ENCODE measurements around the gene ARSB.

ARSB gene

DNA sequence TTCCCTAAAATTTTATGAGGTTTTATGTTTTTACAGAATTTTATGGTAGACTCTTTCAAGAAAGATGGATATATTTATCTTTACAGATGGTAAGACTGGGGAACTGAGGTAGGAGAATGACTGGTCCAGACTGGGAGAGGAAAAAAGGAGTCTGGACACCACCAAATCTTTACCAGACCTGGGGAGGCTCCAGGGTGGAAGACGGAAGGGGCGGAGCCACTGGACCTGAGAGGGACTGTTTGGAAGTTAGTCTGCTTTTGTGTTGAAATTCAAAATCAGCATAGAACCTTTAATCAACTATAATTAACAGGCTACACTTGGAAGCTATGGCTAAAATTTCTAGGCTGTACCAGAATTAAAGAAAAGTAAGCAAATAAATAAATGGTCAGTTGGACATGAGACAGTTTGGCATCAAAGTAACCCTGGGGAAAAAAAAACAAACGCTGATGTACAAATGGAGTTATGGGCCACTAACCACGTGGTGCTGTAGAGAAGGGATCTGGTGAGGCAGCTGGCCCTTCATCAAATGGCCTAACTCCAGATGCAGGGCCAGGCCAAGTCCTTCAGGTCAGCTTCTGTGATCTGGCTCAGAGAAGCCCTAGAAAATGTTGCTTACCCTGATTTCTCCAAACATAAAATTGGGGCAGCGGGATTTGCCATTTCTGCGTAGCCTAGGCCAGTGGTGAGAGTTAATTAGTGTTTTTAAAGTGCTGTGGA, 155.1 kb downstream of the ARSB start:
- no peak for DNase-seq

DNA sequence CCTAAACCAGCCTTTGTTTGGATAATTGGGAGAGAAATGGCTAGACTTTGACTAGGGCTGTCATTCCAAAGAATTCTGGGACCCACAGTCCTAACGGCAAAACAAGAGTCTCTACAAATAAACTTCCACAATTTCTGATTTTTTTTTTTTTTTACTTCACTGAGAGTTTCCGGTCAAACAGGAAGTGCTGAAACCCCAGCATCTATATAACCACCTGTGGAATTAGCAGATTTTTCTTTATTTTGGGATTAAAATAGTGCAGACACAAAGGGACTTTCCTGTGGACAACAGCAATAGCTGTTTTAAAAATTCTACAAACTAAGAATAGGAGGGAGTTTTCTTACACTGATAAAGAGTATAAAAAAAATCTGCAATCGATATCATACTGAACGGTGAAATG, 157.4 kb downstream of the ARSB start:
- no peak for DNase-seq

DNA sequence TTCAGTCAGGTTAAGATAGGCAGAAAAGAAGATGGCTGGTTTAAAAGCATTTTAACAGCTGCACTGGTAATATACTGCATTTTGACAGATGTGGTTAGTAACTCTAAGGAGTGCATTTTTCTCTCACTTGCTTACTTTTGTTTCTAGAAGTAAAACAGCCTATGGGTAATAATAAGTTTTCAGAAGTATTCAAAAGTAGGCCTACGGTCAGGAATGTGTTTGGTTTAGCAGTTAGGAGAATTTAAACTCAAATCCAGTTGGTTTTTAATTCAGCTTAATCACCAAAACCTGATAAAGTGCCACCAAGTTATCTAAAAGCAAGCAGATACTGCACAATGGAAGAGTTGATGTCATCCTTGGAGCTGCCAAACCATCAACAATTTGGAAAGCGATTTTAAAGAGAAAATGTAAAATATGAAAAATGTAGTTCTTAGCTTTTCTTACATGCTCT, 160.3 kb downstream of the ARSB start:
- no peak for DNase-seq

DNA sequence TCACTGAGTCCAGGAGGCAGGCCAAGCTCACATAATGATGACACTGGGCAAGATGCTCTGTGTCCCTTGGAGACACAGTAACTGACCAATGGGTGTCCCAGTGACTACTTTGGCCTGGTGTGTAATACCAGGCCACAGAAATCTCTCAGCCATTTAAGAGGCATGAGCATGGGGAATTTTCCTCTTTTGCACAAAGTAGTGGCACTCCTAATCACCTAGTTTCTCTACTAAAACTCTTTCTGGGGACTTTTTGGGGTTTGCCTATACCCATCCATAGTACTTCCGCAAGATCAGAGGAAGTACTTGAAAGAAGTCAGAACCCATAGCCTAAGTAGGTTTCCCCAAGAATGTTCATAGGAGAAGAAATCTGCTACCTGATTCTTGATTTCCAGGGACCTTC, 161.9 kb downstream of the ARSB start:
- no peak for DNase-seq

DNA sequence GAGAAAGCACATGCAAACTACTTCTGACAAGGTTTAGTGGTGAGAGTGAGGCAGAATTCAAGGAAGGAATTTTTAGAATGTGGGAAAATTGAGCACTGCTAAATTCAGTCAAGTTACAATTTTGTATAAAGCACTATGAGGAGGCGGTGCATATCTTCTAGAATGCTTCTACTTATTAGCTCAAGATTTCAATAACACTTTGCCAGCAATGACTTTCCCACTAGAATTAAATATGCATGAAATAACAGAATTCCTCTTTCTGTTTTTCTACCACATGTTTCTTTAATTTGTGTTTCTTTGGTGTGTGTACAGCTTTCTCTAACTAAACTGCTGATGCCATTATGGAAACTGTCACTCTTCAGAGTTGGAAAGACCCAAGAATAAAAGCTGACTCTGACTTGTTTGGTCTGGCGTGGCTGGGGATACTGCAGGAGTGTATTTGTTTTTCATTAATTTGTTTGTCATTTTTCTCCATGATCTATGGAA, 163.5 kb downstream of the ARSB start:
- no peak for DNase-seq

DNA sequence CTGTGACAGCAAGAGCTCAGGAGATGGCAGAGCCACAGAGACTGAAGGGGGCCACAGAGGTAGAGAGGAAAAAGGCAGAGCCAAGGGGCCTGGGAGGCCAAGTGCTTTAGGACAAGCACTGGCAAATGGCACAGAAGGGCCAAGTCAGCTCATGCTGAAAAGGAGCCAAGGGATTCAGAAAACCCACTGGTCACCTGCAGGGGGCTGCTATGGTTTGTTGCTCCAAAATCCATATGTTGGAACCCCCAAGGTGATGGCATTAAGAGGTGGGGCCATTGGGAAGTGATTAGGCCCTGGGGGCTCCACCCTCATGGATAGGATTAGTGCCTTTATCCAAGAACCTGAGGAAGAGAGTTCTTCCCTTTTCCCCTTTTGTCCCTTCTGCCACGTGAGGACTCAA, 165.4 kb downstream of the ARSB start:
- DNase-seq, result no peak

DNA sequence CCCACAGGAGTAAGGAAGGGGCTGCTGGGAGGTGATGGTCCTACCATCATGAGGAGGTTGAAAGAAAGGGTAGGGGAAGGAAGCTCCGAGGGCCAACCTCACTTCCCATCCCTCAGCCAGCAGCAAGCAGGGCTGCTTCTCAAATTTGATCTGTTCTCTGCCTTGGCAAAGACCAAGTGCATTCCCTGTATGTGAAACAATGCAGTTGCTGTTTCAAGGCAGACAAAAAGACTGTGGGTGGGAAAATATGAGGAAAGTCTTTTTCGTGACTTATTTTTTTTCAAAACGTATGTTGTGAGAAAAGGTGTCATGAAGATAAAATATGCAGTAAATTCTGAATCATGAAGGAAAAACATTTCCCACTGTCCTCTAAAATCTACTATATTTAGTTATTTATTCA, 165.9 kb downstream of the ARSB start:
- no peak for DNase-seq

DNA sequence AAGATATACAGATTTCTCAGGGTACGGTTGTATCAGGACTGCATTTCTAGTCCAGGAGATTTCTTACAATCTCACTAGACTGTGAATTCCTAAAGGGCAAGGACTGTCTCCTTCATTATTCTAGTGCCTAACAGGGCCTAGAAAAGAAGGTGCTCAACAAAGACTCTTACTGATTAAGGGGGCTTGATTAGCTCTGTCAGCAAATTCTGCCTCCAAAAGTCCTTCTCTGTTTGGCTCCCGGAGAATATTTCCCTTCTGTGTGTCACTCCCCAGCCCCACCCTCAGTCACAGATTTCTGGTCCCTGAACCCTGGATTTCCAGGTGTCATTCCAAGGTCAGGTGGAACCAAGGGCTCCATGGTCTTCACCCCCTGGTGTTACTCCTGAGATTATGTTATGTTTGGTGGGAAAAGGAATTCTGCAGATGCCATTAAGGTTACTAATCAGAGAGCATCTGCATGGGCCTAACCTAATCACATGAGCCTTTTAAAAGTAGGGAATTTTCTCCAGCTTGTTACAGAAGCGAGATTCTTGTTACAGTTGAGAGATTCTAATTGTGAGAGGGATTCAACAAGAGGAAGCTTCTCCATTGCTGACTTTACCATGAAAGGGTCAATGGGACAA, 168.9 kb downstream of the ARSB start:
- DNase-seq, result no peak

DNA sequence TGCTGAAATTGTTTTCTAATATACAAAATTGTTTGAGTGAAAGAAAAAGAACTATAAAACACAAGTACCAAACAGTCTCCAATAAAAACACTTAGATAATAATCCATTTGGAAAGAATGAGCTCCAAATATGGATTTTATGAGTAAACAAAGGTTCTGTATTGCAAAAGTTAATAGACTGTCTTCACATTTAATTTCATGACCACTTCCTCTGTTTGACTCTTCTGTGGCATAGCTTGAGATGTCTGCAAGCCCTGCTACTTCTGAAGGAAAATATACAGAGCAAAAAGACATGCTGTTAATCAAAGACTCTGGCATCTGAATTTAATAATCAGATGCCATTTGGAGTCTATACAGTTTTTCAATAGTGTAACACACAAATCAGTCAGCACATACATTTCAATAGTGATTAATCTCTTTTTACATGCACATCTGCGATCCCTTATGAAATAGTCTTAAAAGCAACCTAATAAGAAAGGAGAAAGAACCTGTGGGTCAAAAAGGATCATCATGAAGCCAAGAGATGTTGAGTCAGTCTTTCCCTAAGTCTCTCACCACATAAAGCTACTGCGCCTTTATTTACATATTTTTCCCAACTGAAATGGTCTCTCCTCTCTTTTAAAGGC, 171.1 kb downstream of the ARSB start:
- DNase-seq, result no peak

DNA sequence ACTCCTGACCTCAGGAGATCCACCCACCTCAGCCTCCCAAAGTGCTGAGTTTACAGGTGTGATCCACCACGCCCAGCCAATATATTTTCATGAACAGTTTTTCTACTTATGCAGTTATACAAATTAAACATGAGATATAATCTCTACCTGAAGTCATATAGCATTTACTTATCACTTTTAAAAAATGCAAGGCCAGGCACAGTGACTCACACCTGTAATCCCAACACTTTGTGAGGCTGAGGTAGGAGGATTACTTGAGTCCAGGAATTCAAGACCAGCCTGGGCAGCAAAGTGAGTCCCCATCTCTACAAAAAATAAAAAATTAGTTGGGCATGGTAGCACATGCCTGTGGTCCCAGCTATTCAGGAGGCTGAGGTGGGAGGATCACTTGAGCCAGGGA, 171.8 kb downstream of the ARSB start:
- no peak for DNase-seq

DNA sequence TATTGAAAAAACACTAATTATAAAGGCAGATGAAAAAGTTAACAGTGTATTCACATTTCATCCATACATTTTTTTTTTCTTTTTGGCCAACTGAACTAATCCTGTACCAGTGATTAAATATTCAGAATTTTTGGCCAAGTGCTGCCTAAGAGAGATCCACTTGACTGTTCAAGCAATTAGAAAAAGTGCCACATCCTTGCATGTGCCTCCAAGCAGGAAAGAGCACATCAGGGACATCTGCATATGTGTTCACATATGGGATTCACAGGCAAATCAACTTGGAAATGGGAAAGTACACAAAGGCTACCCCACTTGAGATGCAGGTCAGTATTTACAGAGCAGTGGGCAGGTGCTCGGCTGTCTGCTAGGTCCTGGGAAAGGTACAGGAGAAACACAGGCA, 173.2 kb downstream of the ARSB start:
- no peak for DNase-seq

DNA sequence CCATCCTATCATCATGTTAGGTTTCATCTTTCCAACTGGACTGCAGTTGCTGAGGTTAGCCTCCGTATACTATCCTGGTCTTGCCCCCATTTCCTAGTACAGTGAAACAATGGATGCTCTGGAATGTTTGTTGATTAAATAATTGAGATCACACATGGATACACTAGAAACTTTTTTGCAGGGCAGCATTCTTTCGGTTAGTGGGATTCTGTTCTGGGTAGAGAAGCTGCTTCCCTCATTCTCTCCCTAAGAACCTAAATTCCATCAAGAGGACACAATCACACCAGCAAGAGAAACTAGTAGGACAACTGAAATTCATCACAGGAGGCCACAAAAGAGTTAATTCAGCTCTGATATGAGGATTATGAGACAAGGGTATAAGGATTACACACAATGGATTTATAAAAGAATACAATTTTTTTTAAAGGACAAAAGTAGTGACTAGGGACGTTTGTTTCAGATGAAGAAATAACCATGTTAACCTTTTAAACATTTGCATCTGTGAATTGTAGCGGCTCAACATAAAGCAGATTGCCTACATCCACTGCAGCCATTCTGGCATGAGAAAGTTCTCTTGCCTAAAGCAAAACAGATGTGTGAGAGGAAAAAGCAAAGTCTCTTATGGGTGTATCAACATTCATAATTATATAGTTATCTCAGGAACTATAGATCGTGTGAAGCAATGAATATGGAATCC, 173.8 kb downstream of the ARSB start:
- no peak for DNase-seq

DNA sequence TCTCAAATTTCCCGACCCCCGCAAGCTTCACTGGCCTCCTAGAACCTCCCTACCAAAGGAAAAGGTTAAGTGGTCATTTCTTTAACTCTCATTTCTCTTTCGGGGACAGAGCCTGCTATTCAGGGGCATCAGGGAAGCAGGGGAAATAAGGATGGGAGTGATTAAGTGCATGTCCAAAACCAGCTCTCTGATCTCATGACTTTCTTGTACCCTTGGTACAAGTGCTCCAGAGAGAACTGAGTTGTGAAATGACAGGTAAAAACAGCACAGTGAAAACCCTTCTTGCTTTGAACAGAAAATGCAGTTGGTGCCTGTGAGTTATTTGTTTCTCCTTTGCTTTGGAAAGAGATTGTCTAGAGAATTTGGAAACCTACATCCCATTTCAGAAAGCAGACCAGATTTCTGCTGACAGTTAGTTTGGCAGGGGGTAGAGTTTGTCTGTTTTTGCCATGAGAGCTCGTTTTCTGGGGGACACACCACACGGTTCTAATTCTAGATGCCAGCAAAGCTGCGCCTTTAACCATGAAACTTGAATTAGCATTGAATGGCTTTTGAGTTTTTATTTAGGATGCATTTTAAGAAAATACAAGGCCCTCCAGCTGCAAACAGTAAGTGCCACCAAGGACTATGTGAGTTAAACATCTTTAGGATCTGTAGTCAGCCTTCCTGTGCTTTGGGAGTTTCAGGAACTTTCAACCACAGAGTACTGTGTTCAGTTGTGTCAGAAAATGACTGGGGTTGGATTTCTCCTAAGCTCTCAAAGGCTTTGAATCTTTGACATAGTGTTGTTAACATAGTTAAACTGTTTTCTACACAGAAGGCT, 174.8 kb downstream of the ARSB start:
- no peak for DNase-seq

DNA sequence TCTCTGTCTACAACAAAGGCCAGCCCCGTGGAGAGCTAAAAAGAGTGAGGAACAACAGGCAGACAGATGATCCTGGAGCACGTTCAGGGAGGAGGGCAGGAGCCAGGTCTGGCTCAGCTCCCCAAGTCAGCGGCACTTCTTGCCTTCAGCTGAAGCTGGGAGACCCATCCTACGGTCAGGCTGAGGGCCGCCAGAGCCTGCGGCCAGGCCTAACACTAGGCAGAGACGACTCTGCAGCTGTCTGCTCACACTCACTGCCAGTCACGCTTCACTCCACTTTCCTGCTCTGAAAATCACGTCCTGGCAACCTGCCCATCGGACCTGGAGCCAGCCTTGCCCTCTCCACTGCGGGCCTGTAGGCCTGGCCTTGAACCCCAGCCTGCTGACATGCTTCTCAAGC, 175.7 kb downstream of the ARSB start:
- no peak for DNase-seq

DNA sequence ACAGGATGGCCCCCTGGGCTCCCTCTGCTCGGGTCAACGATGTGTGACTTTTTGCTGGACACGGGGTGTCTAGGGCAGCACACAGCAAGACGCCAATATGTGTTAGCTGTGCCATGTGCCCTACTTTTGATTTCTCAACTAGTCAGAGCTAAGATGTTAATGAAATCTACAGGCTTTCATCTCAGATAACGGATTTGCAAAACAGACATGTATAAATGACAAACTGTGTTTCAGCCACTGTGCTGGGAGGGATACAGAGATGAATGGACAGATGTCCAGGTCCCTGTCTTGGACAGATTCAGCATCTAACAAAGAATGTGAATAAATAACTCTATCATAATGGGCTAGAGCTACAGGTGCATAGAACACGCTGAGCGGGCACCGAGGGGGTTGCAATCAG, 176.3 kb downstream of the ARSB start:
- DNase-seq, result no peak

DNA sequence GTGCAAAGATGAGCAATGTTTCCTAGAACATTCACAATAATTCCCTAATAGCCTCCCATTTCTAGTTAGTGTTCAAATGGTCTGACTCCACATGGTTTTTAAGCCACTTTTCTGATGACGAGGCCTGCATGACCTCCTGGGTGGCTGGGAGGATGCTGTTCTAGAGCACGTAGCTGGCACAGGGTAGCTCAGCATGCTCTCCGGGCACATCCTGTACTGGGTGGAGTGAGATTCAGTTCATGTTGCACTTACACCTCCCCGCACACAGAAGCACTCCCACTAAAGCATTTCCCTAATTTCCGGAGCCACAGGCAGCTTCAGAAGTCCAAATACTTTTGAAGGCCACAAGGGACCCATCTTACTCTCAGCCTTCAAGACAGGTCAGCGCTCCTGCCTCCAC, 176.7 kb downstream of the ARSB start:
- DNase-seq, result no peak

DNA sequence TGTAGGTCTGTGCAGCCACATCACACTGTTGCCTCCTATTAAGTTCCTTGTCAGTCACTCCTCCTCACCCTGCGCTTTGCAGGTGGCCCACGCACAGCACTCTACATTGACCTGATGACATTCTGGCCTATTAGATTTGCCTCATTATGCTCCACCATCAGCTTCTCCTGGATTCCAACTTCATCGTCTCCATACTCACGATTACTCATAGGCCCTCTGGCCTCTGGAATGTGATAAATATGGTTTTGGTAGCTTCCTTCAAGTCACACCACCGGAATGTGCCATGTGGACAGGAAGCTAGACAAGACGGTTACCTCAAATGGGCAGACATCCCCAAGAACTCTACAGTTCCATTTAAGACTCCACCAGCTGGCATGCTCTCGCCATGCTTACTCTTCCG, 178.6 kb downstream of the ARSB start:
- DNase-seq, result no peak

DNA sequence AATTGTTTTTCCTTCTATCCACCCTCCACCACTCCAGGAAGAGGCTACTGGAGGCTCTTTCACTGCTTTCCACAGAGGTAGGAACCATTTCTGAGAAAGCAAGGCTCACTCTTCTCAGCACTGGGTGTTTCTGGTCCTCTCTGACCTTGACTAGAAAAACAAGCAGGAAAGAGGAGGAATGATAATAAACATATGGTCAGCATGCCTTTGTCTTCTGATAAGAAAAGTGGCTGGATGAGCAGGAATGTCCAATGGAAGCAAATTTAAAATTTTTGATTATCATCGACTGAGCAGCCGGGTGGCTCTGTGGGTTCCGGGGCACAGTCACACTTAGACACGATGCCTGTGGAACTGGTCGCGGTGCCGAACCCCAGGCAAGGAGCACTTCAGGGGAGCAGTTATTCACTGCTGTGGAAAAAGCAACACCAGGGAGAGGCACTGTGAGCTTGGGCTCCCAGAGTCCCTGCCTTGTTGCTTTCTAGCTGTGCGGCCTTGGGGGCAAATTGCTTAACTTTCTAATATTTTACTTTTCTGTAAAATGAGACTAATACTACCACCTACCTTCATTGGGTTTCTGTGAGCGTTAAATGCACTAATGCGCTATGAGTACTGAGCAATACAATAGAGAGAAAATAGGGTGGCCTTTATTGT, 179.5 kb downstream of the ARSB start:
- DNase-seq, result no peak

DNA sequence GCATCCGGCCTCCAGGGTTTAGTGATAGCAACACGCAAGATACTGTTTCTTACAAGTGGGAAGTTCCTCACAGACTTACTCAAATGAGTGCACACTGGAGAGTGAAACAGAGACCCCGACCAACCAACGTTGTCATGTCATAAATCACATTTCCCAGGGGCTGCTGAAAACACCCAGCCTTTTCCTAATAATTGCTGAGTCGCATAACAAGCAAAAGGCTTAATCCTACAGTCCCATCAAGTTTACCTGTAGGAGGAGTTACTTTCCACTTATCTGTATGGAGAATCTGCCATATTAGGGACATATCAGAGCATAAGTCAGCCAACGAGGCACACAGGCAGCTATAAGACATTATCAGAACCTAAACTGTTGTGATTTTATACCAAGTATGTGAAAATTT, 180.1 kb downstream of the ARSB start:
- no peak for DNase-seq

DNA sequence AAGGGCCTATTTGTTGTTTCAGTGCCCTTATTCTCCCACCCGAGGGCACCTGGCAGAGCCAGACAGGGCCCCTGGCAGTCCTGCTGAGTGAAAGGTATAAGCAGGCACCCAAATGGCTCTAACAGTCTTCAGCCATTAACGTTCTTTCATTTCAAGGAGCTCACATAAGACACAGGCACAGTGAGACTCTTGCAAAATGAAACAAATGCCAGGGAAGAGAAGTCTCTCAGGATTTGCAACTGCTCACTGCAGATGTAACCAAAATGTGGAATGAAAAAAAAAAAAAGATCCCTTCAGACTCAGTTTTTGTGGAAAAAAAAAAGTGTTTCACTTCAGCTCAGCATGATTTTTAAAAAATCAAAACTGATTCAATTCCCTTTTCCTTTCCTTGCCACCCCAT, 181.2 kb downstream of the ARSB start:
- no peak for DNase-seq

DNA sequence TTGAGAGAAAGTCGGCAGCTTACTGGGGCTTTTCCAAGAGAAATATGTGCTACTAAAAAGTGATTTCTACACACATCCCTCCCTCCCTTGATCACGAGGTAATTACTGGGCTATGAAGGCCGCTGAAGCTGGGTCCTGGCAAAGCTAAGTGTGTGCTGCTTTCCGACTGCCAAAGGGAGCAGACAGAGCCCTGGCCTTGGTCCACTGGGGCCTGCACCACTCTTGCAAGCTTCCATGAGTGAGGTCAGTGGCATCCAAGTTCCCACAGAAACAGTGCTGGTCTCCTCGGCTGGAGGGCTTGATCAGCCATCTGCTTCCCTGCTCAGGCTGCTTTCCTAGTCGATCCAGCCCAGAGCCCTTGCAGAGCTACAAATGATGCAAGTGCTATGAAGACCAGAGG, 181.8 kb downstream of the ARSB start:
- DNase-seq, result no peak

DNA sequence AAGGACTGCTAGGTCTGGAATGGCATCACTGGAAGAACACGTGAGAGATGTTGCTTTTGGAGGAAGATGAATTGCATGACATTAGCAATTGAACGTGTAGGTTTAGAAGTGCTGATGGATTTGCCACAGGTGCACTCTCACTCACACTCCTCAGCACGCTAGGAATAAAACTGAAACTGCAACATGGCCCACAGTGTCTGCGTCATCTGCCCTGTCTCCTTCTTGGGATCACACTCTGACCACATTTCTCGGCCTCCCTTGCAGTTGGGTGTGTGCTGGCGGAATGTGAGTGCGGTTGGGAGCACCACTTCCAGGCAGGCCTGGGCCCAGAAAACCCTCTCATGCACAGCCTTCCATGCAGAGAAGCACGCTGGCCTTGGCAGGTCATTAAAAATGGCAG, 183.7 kb downstream of the ARSB start:
- no peak for DNase-seq

All from MV-4-11 (cell line).